ENCODE data around the gene ADGRG6.
"Not testable (repeated sequence)": the region's sequence is repeated elsewhere in the genome, so short reads cannot be mapped to it uniquely, and the experiment has no call there.

Gene ADGRG6

GRCh38 chr6:142409794-142410193, 108.0 kb downstream of the ADGRG6 start:
- no peak for DNase-seq (ENCODE audit: low read depth, low spot score)

DNA sequence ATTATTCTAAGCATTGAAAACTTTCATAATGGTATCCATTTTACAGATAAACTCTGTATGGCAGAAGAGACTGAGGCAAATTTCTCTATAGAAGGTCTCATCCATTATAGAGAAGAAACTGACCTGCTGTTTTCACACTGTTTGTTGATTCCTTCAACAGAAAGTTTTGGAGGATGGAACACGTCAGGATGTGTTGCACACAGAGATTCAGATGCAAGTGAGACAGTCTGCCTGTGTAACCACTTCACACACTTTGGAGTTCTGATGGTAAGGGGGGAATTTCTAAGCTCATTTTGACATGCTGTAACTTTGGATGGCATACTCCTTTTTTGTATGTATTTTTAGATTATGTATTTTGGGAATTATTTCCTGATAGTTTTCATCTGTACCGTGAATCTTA, 109.3 kb downstream of the ADGRG6 start:
- no peak for DNase-seq (ENCODE audit: low read depth, low spot score)

GRCh38 chr6:142412241-142412640, 110.4 kb downstream of the ADGRG6 start:
- DNase-seq (ENCODE audit: low read depth, low spot score) = no peak

DNA sequence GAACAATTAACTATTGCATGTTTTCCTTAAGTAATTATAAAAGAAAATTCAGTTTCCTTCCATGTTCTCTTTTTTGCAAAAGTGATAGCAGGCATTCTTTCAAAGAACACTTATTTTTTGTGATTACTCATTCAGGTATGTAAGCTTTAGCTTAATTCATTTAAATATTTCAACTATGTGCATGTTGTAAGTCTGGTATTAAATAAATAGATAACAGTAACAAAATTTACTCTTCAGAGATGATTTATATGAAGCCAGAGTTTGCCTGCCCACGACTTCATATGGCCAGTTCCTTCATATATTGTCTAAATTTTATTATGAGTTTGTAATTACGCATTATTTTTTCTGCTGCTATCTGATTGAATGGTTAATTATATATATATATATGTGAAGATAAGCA, 110.9 kb downstream of the ADGRG6 start:
- DNase-seq (ENCODE audit: low read depth, low spot score) = no peak

GRCh38 chr6:142413111-142413510, 111.3 kb downstream of the ADGRG6 start:
- DNase-seq (ENCODE audit: low read depth, low spot score) = no peak

DNA sequence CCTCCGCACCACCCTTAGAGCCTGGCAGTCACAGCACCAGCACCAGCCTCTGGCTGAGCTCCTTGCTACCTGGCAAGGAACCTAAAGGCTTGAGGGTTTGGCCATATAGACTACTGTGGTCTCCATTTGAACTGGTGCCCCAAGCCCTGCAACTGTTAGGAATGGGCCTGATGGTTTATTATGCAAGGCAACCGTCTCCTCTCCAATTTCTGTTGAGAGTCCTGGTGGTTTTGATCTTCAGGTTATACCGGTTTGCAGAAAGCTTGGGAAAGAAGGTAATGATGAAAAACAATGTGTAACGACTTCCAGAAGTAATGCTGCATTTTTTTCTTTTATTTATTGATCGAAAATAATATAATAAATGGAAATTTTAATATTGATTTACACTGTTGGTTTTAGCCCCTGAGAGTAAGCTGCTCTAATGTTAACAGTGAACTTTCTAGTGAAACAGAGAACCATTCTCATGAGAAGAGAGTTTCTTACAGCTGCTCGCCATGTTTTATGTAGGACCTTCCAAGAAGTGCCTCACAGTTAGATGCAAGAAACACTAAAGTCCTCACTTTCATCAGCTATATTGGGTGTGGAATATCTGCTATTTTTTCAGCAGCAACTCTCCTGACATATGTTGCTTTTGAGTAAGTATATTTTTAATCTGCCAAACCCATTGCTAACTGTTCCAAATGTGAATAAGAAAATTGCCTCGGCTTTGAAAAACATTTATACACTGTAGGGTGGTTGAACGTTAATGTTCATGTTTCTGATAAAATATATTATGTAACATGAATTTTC, 112.8 kb downstream of the ADGRG6 start:
- no peak for DNase-seq (ENCODE audit: low read depth, low spot score)

DNA sequence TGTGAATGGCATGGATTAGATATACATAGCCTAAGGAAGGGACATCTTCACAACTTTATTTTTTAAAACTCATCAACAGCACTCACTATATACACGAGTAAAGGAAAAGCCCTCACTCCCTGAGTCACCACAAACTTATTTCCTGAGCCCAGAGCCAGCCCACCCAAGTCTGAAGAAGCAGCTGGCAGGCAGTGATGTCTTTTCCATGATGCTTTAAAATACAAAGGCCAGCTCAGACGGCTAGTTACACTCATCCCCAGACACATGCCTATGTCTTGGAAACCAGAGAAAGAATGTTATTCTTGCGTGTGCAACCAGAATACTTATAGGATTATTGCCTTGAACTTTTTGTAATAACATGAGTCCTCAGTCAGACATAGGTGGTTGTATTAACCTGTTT, 114.4 kb downstream of the ADGRG6 start:
- DNase-seq (ENCODE audit: low read depth, low spot score) = no peak

DNA sequence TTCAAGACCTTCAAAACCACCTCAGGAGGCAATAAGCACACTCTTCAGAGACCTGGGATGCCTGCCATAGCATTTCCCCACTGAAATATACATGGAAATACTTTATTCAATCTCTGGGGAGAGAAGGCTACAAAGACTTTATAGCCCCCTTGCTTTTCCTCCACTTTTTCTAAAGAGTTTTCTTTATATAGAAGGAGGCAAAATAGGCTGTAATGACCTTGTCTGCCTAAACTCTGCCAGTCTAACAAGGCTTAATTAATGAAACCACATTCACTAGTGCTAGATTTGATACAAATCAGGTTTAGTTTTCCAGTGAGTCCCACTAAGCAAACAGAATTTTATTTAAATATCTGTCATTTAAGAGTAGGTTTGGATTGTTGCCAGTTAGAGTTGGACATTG, 114.9 kb downstream of the ADGRG6 start:
- DNase-seq (ENCODE audit: low read depth, low spot score) = no peak

DNA sequence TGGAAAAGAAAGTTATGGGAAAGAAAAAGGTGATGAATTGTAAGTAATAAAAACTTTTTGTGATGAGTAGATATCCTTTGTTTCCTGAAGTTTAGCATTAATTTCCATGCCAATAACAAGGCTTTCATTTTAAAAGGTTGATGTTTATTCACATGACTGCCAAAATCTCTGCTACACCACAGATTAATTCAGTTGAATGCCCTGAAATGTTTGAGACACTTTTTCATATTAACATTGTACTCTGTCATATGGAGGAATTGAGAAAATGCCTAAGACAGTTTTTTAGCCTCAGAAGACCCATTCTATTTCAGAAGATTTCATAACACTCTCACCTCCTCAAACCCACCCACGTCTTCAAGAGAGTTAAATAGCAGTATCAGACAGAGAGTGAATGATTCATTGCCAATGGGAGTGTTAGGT, 115.5 kb downstream of the ADGRG6 start:
- DNase-seq (ENCODE audit: low read depth, low spot score) = no peak

GRCh38 chr6:142419071-142419470, 117.3 kb downstream of the ADGRG6 start:
- DNase-seq (ENCODE audit: low read depth, low spot score) = no peak

GRCh38 chr6:142420802-142421201, 119.0 kb downstream of the ADGRG6 start:
- DNase-seq (ENCODE audit: low read depth, low spot score) = no peak

DNA sequence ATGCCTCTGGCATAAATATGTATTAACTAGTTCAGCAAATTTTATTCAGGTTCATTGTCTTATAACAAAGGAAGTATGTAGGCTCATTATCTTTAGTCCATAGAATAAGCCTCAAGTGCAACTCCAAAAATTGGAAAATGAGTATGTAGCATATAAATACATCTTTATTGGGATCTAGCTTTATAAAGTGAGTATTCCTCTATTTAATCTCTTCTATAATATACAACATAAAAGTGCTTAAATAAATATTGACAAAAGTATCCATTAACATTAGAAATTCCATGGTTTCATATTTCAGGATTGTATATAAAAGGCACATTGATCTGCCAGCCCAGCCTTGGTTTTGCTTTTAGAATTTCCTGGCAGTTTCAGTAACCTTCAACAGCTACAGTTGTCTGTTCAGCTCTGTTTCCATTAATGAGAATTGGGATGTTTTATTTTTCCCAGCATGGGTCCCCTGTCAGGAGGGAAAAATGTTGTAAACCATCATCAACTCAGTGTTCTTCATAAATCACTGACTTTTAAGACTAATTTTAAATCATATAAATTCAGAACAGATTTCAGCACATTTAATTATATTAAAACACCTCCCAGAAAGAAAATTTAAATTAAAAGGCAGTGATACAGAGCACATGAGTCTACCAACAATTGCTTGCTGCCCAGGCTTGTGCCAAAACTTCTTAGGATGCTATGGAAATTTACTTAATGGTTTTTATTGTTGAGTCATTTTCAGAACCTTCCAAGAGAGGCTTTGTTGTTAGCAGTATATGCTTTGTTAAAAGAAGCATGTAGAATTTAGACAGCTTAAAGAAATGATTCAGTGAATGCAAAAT, 119.7 kb downstream of the ADGRG6 start:
- no peak for DNase-seq (ENCODE audit: low read depth, low spot score)

- DNase-seq (ENCODE audit: low read depth, low spot score) = not testable (repeated sequence)
Measured at GRCh38 chr6:142426444-142427132, 124.8 kb downstream of the ADGRG6 start.

- DNase-seq (ENCODE audit: low read depth, low spot score) = not testable (repeated sequence)
Measured at GRCh38 chr6:142428468-142428867, 126.7 kb downstream of the ADGRG6 start.

DNA sequence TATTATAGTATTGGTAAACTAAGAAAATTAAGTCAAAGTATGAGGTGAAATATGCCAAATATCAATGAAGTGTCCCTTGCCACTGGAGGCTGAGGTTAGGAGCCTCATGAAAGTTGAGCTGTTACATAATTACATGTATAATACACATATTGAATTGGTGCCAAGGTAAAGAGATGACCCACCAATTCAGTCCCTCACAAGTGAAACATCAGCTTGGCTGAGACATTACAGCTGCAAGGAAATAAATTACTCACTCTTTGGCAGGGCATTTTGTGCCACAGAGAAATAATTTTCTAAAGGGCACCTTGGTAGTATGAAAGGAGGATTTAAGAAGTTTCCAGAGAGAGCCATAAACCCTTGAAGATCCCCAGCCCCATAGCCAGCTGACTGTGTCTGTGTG, 127.4 kb downstream of the ADGRG6 start:
- no peak for DNase-seq (ENCODE audit: low read depth, low spot score)

DNA sequence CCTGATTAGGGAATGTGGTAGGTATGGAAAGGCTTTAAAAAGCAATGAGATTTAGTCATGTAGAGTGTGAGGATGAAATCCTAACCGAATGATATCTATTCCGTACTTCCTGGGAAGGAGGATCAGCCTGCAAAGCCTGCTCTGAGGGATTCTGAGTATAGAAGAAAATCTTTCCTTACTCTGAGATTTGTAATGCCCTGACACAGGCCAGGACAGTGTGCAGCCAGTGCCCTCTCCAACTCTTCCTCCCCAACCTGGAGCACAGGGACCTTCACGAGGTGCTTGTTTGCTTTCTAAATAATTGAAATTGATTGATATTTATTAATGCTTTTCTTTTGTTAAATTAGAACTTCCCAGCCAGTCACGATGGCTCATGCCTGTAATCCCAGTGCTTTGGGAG, 131.6 kb downstream of the ADGRG6 start:
- DNase-seq (ENCODE audit: low read depth, low spot score) = no peak

GRCh38 chr6:142438898-142439297, 137.1 kb downstream of the ADGRG6 start:
- DNase-seq (ENCODE audit: low read depth, low spot score) = no peak

GRCh38 chr6:142440600-142441293, 138.9 kb downstream of the ADGRG6 start:
- DNase-seq (ENCODE audit: low read depth, low spot score) = peak; percentile 65

- DNase-seq (ENCODE audit: low read depth, low spot score) = no peak
Measured at GRCh38 chr6:142441716-142442115, 139.9 kb downstream of the ADGRG6 start.

- DNase-seq (ENCODE audit: low read depth, low spot score) = no peak
Measured at GRCh38 chr6:142443102-142443501, 141.3 kb downstream of the ADGRG6 start.

GRCh38 chr6:142443532-142443931, 141.7 kb downstream of the ADGRG6 start:
- DNase-seq (ENCODE audit: low read depth, low spot score) = no peak

- no peak for DNase-seq (ENCODE audit: low read depth, low spot score)
Measured at GRCh38 chr6:142444376-142444775, 142.6 kb downstream of the ADGRG6 start.
